Stimulated activated CD4-positive, alpha-beta T cell treated with anti-CD3 and anti-CD28 coated beads, Interleukin-12 subunit alpha, Interleukin-12 subunit beta, amount 100 ng/mL, for 48 hours (primary cell): ENCODE measurements around the gene ACYP2.
"Not testable (repeated sequence)": the region's sequence is repeated elsewhere in the genome, so short reads cannot be mapped to it uniquely, and the experiment has no call there.

Source experiments
- DNase-seq, 3 donors: peaks; one replicate each; pipeline ENCODE4 v3.0.0-alpha.2; 2020; ENCODE audit warnings: low read depth in 2 of 3, low spot score in 1 of 3

ACYP2 gene

GRCh38 chr2:54115284-54116137 lies at the start of gene ACYP2:
Gene ACYP2, plus strand, starts transcription at chr2:54115615.
- peak; percentile 86 to 93 (median 88) for DNase-seq

GRCh38 chr2:54065891-54066290 lies 49.5 kb upstream of the ACYP2 start:
- no peak for DNase-seq

GRCh38 chr2:54067851-54068375 lies 47.5 kb upstream of the ACYP2 start:
- DNase-seq: no peak

- not testable (repeated sequence) for DNase-seq
Measured at GRCh38 chr2:54072483-54072882, 42.9 kb upstream of the ACYP2 start.

- no peak for DNase-seq
Measured at GRCh38 chr2:54073796-54074195, 41.6 kb upstream of the ACYP2 start.

GRCh38 chr2:54074606-54075341 lies 40.6 kb upstream of the ACYP2 start:
- DNase-seq: no peak

- DNase-seq: no peak
Measured at GRCh38 chr2:54076586-54076985, 38.8 kb upstream of the ACYP2 start.

GRCh38 chr2:54077088-54077900 lies 38.1 kb upstream of the ACYP2 start:
- no peak for DNase-seq

- DNase-seq: no peak
Measured at GRCh38 chr2:54079331-54079730, 36.1 kb upstream of the ACYP2 start.

GRCh38 chr2:54081574-54081973 lies 33.8 kb upstream of the ACYP2 start:
- peak; percentile 22 to 62 (median 41) for DNase-seq

GRCh38 chr2:54083021-54083420 lies 32.4 kb upstream of the ACYP2 start:
- DNase-seq: no peak

- DNase-seq: no peak
Measured at GRCh38 chr2:54083445-54083844, 32.0 kb upstream of the ACYP2 start.

GRCh38 chr2:54084600-54084999 lies 30.8 kb upstream of the ACYP2 start:
- no peak for DNase-seq

GRCh38 chr2:54085069-54085468 lies 30.3 kb upstream of the ACYP2 start:
- no peak for DNase-seq

GRCh38 chr2:54086157-54086556 lies 29.3 kb upstream of the ACYP2 start:
- DNase-seq: no peak

GRCh38 chr2:54088191-54088634 lies 27.2 kb upstream of the ACYP2 start:
- no peak for DNase-seq

- no peak for DNase-seq
Measured at GRCh38 chr2:54088719-54089118, 26.7 kb upstream of the ACYP2 start.

- DNase-seq: no peak
Measured at GRCh38 chr2:54090521-54091117, 24.8 kb upstream of the ACYP2 start.

- no peak for DNase-seq
Measured at GRCh38 chr2:54092940-54093339, 22.5 kb upstream of the ACYP2 start.

GRCh38 chr2:54095406-54095805 lies 20.0 kb upstream of the ACYP2 start:
- DNase-seq: not testable (repeated sequence)

- DNase-seq: not testable (repeated sequence)
Measured at GRCh38 chr2:54096141-54096540, 19.3 kb upstream of the ACYP2 start.
